NCI-H128 (cell line): Measurements from ENCODE around the gene NR1H4.
"Not testable (repeated sequence)": the region's sequence is repeated elsewhere in the genome, so short reads cannot be mapped to it uniquely, and the experiment has no call there.

Source experiments
- DNase-seq: peaks from one replicate; lab custom pipeline; 2025; ENCODE audit not compliant: unreplicated experiment; lab: John Stamatoyannopoulos, UW

The NR1H4 gene

GRCh38 chr12:100473716-100474150 is at the start of gene NR1H4:
Gene NR1H4 (plus strand): TSS chr12:100473866. CDS start chr12:100493324, 19,458 bp downstream.
- DNase-seq, result no peak

- no peak for DNase-seq
Measured at GRCh38 chr12:100426145-100426544, 47.5 kb upstream of the NR1H4 start.

GRCh38 chr12:100427078-100427477 is 46.6 kb upstream of the NR1H4 start:
- DNase-seq, result no peak

GRCh38 chr12:100430251-100430650 is 43.4 kb upstream of the NR1H4 start:
- DNase-seq, result not testable (repeated sequence)

GRCh38 chr12:100433701-100434100 is 40.0 kb upstream of the NR1H4 start:
- DNase-seq, result no peak

GRCh38 chr12:100434177-100434576 is 39.5 kb upstream of the NR1H4 start:
- no peak for DNase-seq

GRCh38 chr12:100435957-100436356 is 37.7 kb upstream of the NR1H4 start:
- no peak for DNase-seq

- DNase-seq, result no peak
Measured at GRCh38 chr12:100437038-100437841, 36.4 kb upstream of the NR1H4 start.

GRCh38 chr12:100439797-100440196 is 33.9 kb upstream of the NR1H4 start:
- DNase-seq, result no peak

- DNase-seq, result no peak
Measured at GRCh38 chr12:100442403-100442802, 31.3 kb upstream of the NR1H4 start.

- no peak for DNase-seq
Measured at GRCh38 chr12:100443434-100443833, 30.2 kb upstream of the NR1H4 start.

- DNase-seq, result no peak
Measured at GRCh38 chr12:100445081-100445481, 28.6 kb upstream of the NR1H4 start.

GRCh38 chr12:100447381-100447780 is 26.3 kb upstream of the NR1H4 start:
- DNase-seq, result no peak

- DNase-seq, result no peak
Measured at GRCh38 chr12:100448656-100449055, 25.0 kb upstream of the NR1H4 start.

- no peak for DNase-seq
Measured at GRCh38 chr12:100450735-100451134, 22.9 kb upstream of the NR1H4 start.

- no peak for DNase-seq
Measured at GRCh38 chr12:100453951-100454350, 19.7 kb upstream of the NR1H4 start.

GRCh38 chr12:100455896-100456295 is 17.8 kb upstream of the NR1H4 start:
- no peak for DNase-seq

- no peak for DNase-seq
Measured at GRCh38 chr12:100458191-100458590, 15.5 kb upstream of the NR1H4 start.

GRCh38 chr12:100460702-100461101 is 13.0 kb upstream of the NR1H4 start:
- DNase-seq, result no peak

GRCh38 chr12:100461330-100461973 is 12.2 kb upstream of the NR1H4 start:
- no peak for DNase-seq

- no peak for DNase-seq
Measured at GRCh38 chr12:100463661-100464060, 10.0 kb upstream of the NR1H4 start.

- DNase-seq, result no peak
Measured at GRCh38 chr12:100464529-100464928, 9.1 kb upstream of the NR1H4 start.
